Muscle of back (tissue), 11 donors: ENCODE results near the gene HLA-DRB1. TPM values are rescaled to one million over a fixed set of nuclear protein-coding genes. Genes with fewer than 3 reads are reported as not detected.
"Not testable (repeated sequence)": the region's sequence is repeated elsewhere in the genome, so short reads cannot be mapped to it uniquely, and the experiment has no call there.

ENCODE experiments used
- DNase-seq, 3 donors: peaks; one replicate each; pipeline versions ENCODE4 v3.0.0 to v3.0.0-alpha.2; 2013
- polyA plus RNA-seq, 10 donors: library from polyadenylated mRNA; unstranded; fragments of 120-200 nt; gene quantifications; one replicate each; pipeline ENCODE4 v1.2.1, GENCODE V29; 2013; ENCODE audit not compliant: insufficient read length in 10 of 10

HLA-DRB1 gene
- polyA plus RNA-seq, 10 donors, result 3.9 to 22.6 (median 11.4) TPM

GRCh38 chr6:32610682-32611296 is 21.1 kb upstream of the HLA-DRB1 start:
- no peak for DNase-seq

GRCh38 chr6:32609731-32610640 is 20.3 kb upstream of the HLA-DRB1 start:
- peak; percentile 78 to 87 (median 80) for DNase-seq

- DNase-seq, result no peak
These were observed 19.7 kb upstream of the HLA-DRB1 start for GRCh38 chr6:32609391-32609730.

GRCh38 chr6:32608362-32608761 is 18.7 kb upstream of the HLA-DRB1 start:
- no peak for DNase-seq

GRCh38 chr6:32607988-32608298 is 18.3 kb upstream of the HLA-DRB1 start:
- DNase-seq, result no peak

GRCh38 chr6:32607263-32607987 is 17.8 kb upstream of the HLA-DRB1 start:
- DNase-seq, result no peak

- no peak for DNase-seq
These were observed 14.8 kb upstream of the HLA-DRB1 start for GRCh38 chr6:32604434-32604877.

GRCh38 chr6:32603888-32604287 is 14.2 kb upstream of the HLA-DRB1 start:
- DNase-seq, result no peak

- DNase-seq, result no peak
These were observed 13.6 kb upstream of the HLA-DRB1 start for GRCh38 chr6:32603222-32603621.

- DNase-seq, result no peak
These were observed 12.7 kb upstream of the HLA-DRB1 start for GRCh38 chr6:32602383-32602782.

GRCh38 chr6:32597024-32597423 is 7.4 kb upstream of the HLA-DRB1 start:
- no peak for DNase-seq

GRCh38 chr6:32590713-32591112 is 1.1 kb upstream of the HLA-DRB1 start:
- not testable (repeated sequence) for DNase-seq

- DNase-seq, result no peak
These were observed 1.5 kb downstream of the HLA-DRB1 start for GRCh38 chr6:32588156-32588555.

GRCh38 chr6:32583527-32583898 is 6.1 kb downstream of the HLA-DRB1 start:
- DNase-seq, result no peak

- no peak for DNase-seq
These were observed 8.1 kb downstream of the HLA-DRB1 start for GRCh38 chr6:32581315-32582095.

GRCh38 chr6:32580593-32580992 is 9.1 kb downstream of the HLA-DRB1 start:
- DNase-seq, result no peak

- DNase-seq, result no peak
These were observed 10.7 kb downstream of the HLA-DRB1 start for GRCh38 chr6:32578962-32579361.

GRCh38 chr6:32577493-32577892 is 12.2 kb downstream of the HLA-DRB1 start:
- DNase-seq, result not testable (repeated sequence)

- DNase-seq, result no peak
These were observed 13.4 kb downstream of the HLA-DRB1 start for GRCh38 chr6:32576250-32576649.

- no peak for DNase-seq
These were observed 19.2 kb downstream of the HLA-DRB1 start for GRCh38 chr6:32570363-32570905.

- DNase-seq, result no peak
These were observed 21.1 kb downstream of the HLA-DRB1 start for GRCh38 chr6:32568561-32568960.

- DNase-seq, result no peak
These were observed 22.7 kb downstream of the HLA-DRB1 start for GRCh38 chr6:32566957-32567356.
